Glomerular visceral epithelial cell (primary cell): ENCODE data around the gene BFSP2.

Experiments used
- DNase-seq: peaks from one replicate; pipeline ENCODE4 v3.0.0-alpha.2; 2016; ENCODE audit errors: extremely low spot score

Gene BFSP2

DNA sequence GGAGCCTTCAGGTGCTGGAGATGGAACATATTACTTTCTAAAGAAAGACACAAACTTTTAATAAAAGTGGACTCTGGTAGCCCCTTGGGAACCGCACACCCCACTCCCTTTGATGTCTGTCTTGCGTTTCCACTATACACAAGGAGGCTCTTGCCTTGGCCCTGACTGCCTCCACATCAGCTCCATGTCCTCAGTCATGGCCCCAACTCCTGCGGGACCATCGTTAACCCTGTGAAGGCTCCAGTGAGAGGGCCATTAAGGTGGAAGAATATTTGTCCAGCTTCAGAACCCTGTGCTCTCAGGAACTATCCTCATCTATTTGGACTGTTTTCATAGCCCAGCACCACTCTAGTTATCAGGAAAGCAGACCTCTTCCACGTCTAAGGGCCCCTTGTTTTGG is 16.1 kb upstream of the BFSP2 start:
- no peak for DNase-seq

DNA sequence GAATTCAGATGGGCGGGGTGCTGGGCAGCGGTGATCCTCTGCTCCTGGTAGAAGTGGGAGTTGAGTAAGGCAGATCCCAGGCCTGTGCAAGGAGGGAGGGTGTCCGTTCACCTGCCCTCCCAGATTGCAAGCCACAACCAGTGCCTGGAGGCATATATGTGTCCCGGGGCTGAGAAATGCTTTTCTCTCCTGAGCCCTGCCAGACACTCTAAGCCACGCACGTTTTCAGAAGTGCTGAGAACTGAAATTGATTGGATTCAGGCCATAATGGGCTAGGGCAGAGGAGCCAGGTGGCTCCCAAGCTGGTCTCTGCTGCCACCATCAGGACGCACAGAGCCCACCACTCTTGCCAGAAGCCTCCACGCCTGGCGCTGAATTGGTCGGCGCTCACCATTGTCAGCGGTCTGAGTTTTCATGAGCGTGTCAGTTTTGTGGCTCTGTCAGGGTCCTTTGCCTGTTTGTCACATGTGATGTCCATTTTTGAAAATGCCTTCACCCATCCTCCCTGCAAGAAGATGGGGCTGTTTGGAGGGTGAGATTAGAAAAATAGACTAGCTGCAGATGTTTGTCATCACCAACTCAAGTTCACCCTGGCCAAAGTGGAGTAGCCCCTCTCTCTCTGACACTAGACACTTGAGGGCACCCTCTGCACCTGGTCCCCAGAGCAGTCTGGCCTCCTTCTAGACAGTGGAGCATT is 15.4 kb upstream of the BFSP2 start:
- DNase-seq: peak; percentile 45

DNA sequence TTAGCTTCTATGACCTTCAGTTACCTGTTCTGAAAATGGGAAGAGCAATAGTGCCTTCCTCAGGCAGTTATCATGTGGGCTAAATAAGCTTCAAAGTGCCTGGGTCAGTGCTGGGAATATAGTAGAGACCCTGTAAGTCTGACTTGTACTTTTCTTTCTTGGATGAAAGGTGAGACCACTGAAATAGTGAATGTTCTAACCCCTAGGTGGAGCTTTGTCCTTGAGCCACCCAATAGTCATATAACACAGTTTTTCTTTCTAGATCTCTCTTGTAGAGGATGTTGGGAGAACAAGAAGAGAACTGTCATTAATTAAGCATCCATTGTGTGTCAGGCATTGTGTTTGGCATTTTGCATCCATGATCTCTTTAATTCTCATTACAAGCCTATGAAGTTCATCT is 13.0 kb upstream of the BFSP2 start:
- no peak for DNase-seq

DNA sequence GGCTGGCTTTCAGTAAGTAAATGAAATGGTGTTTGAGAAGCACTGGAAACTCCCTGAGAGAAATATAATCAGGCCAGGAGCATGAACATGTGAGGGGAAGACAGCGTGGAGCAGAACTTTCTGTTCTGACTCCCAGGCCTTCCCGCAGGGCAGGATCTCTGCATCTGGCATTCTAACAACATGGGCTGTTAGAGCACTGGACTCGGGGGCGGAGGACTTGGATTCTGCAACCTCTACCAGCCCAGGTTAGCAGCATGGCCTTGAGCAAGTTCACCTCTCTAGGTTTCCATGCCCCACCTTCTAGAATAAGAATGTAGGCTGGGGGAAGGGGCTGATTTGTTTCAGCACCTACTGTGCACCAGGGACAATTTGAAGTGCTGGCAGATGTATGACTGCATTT is 12.5 kb upstream of the BFSP2 start:
- no peak for DNase-seq

DNA sequence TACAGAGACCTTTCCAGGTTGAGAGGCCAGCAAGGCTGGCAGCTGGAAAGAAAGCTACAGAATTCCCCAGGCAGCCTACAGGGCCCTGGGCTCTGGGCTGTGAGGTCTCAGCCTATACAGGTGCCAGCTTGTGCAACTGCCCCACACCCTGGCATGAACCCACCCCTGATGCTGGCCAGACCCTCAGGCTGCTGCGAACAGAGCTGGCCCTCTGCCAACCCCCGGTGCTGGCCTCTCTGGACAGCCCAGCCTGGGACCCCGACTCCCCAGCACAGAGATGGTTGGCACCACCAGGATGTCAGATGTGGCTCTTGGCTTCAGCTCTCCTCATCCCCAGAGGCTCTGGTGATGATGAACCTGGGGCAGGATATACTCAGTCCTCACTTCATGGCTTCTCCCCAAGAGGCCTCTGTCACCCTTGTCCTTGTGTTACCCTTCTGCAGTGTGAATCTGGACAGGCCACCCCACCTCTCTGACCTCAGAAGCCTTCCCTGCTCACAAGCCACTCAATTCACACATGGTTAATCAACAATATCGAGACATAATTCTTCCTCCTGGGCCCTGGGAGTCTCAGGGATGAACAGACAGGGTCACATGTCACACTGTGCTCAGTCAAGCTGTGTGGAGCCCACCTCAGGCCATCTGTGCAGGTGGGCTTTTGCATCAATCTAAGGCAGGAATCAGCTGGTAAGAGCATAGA is 11.0 kb upstream of the BFSP2 start:
- DNase-seq: no peak

DNA sequence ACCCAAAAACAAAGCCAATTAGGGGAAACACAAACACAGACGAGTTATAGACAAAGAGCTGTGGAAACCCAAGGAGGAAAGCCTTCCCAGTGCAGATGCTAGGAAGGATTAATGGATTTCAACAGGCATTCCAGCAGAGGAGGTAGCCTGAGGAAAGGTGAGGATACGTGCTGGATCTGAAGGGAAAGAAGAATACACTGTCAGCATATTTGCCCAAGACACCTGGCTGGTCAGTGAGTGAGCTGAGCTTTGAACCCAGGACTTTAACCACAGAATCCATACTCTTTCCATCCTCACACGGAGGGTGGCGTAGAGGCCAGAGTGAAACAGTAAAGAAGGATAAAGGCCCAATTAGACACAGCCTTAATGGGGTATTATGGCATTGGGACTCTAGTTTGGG is 9.1 kb upstream of the BFSP2 start:
- no peak for DNase-seq

DNA sequence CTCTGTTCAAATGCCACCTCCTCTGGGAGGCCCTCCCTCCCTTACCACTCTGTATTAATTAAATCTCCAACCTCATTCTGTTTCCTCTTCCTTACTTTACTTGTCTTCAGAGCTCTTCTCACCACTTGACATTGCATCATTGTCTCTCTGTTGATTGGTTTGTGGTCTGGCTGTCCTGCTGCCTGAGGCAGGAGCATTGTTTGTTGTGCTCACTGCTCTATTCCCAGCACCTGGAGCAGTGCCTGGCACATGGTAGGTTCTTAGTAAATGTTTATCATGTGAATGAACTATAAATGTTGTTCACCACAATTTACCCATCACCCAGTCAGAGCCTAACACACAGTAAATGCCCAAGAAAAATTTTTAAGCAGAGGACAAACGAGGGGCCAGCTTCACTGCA is 6.7 kb upstream of the BFSP2 start:
- DNase-seq: no peak

DNA sequence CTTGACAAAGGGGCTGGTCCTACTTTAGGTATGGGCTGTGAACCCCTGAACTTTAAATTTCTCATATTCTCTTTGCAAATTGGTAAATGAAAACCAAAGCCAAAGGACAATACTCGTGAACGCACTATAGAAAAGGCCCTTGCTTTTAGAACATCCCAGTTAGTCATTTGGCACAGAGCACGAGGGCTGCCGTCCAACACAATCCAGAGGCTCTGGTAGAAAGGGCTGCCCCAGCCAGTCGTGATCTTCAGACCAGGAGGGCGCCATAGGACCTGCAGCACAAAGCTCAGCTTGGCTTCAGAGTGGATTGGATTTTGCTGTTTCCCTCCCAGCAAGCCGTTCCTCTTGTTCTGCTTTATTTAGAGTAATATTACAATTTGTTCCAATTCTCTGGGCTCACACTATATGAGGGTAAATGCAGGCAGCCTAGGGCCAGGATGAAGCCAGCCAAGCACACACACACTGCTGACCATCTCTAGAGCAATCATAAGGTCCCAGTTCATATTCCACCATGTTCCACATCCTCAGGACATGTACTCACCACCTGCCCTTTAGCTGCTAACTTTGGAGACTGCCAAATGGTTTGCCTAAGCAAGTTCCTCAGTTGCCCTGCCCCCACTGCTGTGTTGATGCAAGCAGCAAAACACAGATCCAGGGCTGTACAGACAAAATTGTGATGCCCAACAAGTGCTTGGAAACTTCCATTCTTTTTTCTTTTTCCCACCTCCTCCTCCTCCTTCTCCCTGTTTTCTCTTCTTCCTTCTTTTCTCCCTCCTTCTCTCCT is 6.0 kb upstream of the BFSP2 start:
- DNase-seq: no peak

DNA sequence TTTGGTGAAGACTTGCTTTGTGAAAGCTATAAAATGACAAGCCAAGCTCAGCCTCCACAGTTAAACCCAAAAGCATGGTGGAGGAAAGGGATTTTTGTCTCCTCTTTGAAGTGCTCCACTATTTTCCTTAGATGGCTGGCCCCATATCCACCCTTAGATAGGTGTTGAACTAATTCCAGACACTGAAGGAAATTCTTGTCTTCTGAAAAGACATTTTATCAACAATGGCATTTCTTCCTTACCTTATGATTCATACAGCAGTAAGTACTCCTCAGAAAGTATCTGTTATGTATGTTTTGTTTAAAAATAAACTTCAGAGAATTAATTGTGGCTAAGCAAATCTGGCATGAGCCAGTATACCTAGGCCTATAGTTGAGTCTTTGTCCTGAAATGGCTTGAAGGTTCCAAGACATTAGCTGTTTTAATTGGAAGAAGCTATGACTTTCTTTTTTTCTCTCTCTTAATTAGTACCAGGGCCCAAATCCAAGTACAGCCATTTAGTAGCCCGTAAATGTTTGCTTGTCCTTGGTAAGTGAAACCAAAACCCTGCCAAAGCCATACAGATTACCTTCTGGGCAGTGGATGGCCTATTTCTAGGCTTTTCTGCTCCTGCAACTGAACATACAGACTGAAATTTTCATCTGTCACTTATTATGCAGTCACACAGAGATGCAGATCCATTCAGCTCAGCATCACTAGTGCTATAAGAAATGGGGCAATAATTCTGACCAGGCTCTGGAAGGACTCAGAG is 5.1 kb upstream of the BFSP2 start:
- DNase-seq: no peak

DNA sequence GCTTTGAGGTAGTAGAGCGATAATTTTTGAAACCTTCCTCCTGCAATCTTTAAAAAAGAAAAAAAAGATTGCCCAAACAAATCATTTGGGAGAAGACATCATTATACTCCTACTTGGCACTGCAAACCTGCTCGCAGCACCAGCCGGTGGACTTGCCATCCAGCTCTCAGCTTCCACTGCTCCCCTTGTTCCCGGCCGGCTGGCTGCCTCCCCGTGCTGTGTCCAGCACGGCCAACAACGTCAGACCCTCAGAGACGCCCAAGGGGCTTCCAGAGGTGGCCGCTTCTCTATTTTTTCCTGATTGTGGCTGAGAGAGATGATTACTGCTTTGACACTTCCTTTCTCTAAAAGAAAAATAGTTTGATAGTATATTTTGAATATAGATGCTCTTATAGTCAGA is 3.0 kb upstream of the BFSP2 start:
- DNase-seq: no peak

DNA sequence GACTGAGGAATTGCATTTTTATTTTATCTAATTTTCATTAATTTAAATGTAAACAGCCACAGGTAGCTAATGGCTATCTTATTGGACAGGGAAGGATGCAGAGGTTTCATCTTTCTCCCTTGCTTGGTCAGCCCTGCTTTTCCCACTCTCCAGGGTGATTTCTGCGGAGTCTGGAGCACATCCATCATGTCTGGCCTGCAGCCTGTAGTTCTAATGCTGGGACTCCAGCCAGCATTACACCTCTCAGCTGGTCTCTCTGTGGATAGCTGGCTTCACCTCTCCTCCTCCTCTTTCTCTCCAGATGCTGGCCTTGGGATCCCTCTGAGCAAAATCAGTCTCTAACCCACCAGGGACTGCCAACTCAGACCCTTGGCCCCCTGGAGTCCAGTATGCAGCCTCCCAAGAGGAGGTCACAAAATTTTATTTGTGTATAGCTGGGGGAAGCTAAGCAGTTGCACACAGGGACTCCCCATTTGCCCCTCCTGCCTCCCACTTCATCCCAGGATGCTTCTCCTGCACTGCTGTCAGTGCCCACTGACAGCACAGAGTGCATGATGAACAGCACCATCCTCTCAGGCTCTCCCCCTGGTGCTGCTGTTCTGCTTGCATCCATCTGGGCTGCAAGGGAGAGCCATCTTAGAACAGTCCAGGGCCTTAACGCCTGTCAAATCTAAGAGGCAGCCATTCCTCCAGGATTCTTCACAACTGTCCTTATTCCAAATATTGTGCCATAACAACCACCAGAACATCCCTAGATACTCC is 1.7 kb downstream of the BFSP2 start:
- DNase-seq: no peak

DNA sequence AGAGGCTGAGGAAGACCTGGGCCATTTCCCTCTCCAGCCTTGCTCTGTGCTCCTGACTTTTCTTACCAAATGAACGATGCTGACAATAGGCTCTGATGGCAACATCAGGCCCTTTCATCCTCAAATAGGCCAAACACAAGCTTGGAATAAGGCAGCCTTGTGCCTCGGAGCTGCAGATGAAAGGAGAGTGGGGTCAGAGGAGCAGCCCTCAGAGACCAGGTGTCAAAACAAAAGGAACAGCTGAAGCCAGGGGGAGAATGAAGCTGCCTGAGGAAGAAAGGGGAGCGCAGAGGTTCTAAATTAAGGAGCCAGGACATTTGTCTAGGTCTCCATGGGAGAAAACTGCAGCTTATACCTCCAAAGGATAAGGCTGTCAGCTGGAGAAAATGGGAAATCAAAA is 5.1 kb downstream of the BFSP2 start:
- DNase-seq: no peak

DNA sequence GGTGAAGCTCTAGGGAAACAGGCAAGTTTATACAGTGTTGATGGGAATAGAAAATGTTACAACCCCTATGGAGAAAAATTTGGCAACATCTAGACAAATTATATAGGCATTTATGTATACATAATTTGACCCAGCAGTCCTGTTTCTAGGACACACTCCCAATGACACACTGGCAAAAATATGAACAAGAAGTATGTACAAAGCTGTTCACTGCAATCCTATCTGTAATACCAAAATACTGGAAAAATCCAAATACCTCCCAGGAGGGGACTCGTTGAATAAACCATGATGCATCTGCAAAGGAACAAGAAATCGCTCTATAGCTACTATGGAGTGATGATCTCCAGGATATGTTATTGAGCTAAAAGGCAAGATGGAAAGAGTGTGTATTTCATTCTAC is 8.5 kb downstream of the BFSP2 start:
- DNase-seq: no peak

DNA sequence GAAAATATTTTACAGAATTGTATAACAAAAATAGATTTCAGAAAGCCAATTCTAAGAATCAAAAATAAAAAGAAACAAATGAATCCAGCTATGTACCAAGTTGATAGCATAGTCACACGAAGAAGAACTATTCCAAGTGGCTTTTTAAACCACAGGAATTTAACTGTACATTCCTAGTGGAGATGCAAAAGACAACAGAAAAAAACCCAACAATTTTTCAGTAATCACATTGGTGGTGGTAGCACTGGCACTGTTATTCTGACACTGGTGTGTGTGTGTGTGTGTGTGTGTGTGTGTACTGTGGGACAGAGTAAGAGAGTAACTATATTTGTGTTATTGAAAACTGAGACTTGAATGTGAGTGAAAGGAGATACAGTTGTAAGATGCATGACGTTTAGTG is 9.1 kb downstream of the BFSP2 start:
- peak; percentile 68 for DNase-seq

DNA sequence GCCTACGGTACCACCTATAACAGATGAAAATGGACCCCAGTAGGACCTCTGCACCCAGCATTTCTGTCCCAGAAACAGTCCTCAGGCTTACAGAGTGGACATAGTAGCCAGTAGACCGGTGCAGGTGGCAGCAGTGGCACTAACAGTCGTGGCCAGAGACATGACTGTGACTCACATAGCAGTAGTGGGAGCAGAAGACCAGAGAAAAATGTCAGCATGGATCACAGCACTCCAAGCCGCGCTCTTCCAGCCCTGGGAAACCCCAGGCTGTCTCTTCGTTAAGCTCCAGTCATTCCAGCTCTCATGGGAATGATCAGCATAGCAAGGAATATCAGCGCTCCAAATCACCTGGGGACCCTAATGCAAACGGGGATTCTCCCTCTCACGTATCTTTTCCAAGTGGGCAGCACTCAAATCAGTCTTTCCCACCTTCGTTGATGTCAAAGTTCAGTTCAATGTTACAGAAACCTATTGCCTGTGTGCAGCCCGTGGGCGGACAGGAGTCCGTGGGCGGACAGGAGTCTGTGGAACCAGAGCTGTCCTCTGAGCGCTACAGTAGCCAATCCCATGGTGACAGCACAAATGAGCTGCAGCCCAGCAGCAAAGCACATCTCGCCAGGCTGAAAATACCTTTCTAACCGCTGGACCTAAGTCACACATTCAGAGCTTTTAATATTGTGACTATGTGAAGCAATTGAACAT is 10.5 kb downstream of the BFSP2 start:
- DNase-seq: peak; percentile 25

DNA sequence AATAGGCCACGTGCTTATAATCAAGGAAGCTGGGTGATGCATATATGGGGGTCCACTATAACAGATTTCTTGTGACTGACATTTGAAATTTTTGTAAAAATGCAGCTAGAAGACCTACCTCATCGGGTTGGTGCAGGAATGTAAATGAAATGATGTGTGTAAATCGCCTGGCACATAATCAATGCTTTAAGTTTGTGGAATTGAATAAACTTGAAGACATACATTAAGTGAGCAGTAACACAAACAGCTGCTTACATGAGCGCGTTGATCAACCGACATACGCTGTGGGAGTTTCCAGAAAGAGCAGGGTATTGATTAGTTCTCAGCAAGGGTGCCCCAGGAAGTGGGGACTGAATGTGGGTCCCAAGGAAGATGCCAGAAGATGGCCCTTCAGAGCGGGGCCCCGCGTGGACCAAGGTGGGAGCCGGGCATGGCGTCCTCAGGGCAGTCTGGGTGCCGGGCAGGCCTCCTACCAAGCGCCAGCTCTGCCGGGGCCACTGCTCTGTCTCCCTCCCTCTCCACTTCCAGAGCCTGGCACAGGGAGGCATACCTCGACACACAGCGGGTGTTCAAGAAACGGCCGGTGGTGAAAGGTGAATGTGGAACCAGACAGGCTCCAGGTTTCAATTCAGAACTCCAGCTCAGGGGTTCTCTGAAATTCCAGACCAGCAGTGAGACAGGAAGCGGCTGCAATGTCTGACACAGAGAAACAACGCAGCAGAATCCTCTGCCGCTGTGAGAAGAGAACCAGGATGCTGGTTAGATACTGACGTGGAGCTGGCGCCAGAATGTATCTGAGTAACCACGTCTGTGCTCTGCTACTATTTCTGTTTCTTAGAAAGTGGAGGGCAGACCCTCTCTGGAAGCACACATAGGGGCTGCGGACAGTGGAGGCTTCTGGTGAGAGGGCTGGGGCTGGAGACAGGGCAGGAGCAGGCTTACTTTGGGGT is 12.6 kb downstream of the BFSP2 start:
- DNase-seq: no peak

DNA sequence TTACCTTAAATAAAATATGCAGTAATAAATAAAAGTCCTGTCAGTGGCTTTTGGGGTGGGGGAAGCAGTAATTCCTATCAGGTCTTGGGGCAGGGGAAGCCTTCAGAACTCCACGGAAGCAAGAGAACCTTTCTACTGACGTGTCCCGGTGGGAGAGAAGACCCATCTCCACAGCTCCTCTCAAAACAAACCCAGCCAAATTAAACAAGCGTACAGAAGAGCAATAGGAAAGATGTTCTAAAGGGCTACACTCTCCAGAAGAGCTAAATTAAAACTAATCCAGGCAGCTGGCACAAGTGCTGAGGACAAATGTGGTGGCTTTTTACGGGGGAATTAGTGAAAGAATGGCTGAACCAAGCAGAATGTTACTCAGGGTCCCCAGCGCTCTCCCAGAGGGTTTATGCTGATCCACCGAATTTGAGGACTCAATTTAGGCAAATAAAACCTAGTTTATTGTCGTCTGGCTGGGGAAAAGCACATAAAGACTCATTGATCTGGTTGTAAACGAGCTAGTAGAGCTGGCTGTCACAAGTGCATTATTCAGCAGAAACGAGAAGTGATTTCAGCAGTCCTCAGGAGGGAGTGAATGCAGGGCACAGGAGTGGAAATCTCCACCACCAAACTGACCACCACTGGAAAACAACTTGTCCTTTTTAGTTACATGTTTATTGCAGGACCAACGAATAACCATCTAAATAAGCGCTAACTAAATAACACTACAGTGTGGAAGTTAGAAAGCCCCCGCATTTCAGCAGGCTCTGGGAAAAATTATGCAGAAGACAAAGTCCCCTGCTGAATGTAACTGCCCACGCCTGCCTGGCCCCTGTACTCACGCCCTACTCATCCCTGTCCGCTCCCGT is 13.5 kb downstream of the BFSP2 start:
- DNase-seq: no peak

DNA sequence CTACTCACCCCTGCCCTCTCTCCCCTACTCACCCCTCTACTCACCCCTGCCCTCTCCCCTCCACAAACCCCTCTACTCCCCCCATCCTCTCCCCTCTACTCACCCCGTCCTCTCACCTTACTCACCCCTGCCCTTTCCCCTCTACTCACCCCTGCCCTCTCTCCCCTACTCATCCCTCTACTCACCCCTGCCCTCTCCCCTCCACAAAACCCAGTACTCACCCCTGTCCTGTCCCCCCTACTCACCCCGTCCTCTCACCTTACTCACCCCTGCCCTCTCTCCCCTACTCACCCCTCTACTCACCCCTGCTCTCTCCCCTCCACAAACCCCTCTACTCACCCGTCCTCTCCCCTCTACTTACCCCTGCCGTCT is 14.2 kb downstream of the BFSP2 start:
- DNase-seq: no peak

DNA sequence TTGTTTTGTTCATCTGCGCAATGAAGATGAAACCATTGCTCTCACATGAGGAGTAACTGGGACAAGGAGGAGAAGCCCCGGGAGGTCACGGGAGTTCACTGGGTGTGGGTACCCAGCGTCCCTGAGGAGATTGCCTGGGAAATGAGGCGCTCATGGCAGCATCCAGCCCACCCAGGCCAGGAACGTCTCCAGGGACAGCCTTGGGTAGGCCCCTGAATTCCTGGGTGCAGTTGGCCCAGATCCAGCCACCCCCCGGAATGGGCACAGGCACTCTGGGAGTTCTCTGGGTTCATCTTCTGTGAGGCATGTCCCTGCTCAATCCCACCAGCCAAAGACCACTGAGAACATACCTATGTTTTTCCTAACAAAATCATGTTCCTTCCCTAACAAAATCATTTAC is 18.5 kb downstream of the BFSP2 start:
- DNase-seq: no peak
